Smooth muscle cell (in vitro differentiated cells): ENCODE data around the gene C10orf105. TPM values are rescaled to one million over a fixed set of nuclear protein-coding genes. Genes with fewer than 3 reads are reported as not detected.

ENCODE experiments used
- DNase-seq: peaks from one replicate; lab custom pipeline; 2025; ENCODE audit not compliant: unreplicated experiment; lab: John Stamatoyannopoulos, UW
- H2AFZ ChIP-seq: fragments of 200-600 bp; sonication (generic); 2 replicates; pipeline ENCODE4 v1.6.0; 2016; ENCODE audit warnings: antibody characterized with exemption, low read depth, mild to moderate bottlenecking
- H3F3A ChIP-seq: fragments of 200-600 bp; sonication (generic); 2 replicates; pipeline ENCODE4 v1.6.0; 2017; ENCODE audit warnings: antibody characterized with exemption, low read depth
- H3K27ac ChIP-seq: fragments of 200-600 bp; sonication (generic); 2 replicates; pipeline ENCODE4 v1.5.1; 2016; ENCODE audit warnings: low read depth, mild to moderate bottlenecking
- H3K27me3 ChIP-seq: fragments of 200-600 bp; sonication (generic); 2 replicates; pipeline ENCODE4 v1.6.1; 2016; ENCODE audit warnings: low read depth, mild to moderate bottlenecking
- H3K36me3 ChIP-seq: fragments of 200-600 bp; sonication (generic); 2 replicates; pipeline ENCODE4 v1.5.1; 2016; ENCODE audit warnings: low read depth
- H3K4me1 ChIP-seq: fragments of 200-600 bp; sonication (generic); 2 replicates; pipeline ENCODE4 v1.5.1; 2016; ENCODE audit warnings: low read depth
- H3K4me2 ChIP-seq: fragments of 200-600 bp; sonication (generic); 2 replicates; pipeline ENCODE4 v1.6.0; 2016; ENCODE audit warnings: mild to moderate bottlenecking
- H3K4me3 ChIP-seq: fragments of 200-600 bp; sonication (generic); 2 replicates; pipeline ENCODE4 v1.5.1; 2016; ENCODE audit warnings: mild to moderate bottlenecking
- H3K79me2 ChIP-seq: fragments of 200-600 bp; sonication (generic); 2 replicates; pipeline ENCODE4 v1.6.0; 2016; ENCODE audit warnings: low read depth, mild to moderate bottlenecking
- H3K9ac ChIP-seq: fragments of 200-600 bp; sonication (generic); 2 replicates; pipeline ENCODE4 v1.6.0; 2016; ENCODE audit warnings: low read depth
- H3K9me3 ChIP-seq: fragments of 200-600 bp; sonication (generic); replicated peaks from 2 replicates; pipeline ENCODE4 v1.5.1; 2016; ENCODE audit warnings: low read depth
- H4K20me1 ChIP-seq: fragments of 200-600 bp; sonication (generic); 2 replicates; pipeline ENCODE4 v1.6.0; 2016; ENCODE audit warnings: low read depth
- WGBS: methylation state at CpG from one replicate; pipeline ENCODE4 v1.1.7; 2016; ENCODE audit warnings: low lambda C conversion rate; 5-methylcytosine and 5-hydroxymethylcytosine counted together
- polyA plus RNA-seq: library from polyadenylated mRNA; unstranded; fragments of >200 nt; fragmentation: Nextera tagmentation; extraction: Ambion mirVana; gene quantifications from 2 replicates; pipeline ENCODE4 v1.2.1, GENCODE V29; 2016
- total RNA-seq: library from RNA; depleted of rRNA; stranded (reverse); fragments of >200 nt; gene quantifications from 2 replicates; pipeline ENCODE4 v1.2.3, GENCODE V29; 2014
- TF ChIP-seq, protein P1 (sequence below): fragments of 200-600 bp; sonication (generic); IDR thresholded peaks from 2 replicates; pipeline ENCODE4 v1.5.1; 2017; ENCODE audit warnings: borderline replicate concordance, mild to moderate bottlenecking, antibody characterized with exemption; ENCODE audit not compliant: insufficient read depth, poor library complexity, severe bottlenecking

C10orf105 gene
- total and polyA plus RNA-seq, 2 experiments from 2014 or later: 0.09 TPM; not detected in 1

DNA sequence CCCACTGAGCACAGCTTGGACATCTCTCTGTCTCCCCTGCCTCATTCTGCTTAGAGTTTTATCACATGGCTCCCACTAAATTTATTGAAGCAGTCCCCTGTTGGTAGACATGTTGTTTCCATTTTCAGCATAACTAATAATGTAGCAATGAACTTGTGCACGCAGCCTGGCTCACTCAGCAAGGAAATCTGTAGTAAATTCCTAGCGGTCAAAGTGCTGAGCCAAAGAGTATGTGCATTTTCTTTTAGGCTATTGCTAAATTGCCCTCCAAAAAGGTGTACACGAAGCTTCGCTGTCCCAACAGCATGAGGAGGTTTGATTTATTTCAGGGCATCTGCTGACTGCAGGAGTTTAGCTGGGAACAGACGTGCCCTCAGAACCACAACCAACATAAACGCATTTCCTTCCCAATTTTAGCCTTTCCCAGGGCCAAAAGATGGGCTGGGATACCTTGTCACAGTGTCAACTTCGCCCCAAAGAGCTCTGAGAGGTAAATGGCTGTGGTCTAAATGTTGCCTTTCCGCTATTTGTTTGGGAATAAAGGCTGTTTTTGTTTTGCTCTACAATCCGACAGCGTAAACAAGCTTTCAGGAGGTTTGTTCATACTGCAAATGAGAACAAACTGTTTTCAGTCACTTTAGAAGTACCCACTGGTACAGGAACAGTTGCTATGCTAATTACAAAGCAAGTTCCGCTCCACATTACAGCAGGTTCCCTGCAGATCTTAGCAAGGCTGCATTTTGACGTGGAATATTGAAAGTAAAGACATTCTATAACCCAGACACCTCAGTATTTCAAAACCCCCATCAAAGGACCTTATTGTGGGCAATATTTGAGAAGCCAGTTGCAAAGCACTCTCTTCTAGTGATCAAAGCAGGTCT lies 37.0 kb upstream of the C10orf105 start:
- 79% methylated on average over 12 of the region's 12 CpGs for WGBS
- no peak for DNase-seq
- H2AFZ ChIP-seq: no peak overlapping the region
- H3K4me1 ChIP-seq: no peaks in the 10 kb centered on the region
- no peaks in the 10 kb centered on the region for H3K36me3 ChIP-seq
- H3F3A ChIP-seq: no peaks in the 10 kb centered on the region
- TF ChIP-seq, protein P1, sequence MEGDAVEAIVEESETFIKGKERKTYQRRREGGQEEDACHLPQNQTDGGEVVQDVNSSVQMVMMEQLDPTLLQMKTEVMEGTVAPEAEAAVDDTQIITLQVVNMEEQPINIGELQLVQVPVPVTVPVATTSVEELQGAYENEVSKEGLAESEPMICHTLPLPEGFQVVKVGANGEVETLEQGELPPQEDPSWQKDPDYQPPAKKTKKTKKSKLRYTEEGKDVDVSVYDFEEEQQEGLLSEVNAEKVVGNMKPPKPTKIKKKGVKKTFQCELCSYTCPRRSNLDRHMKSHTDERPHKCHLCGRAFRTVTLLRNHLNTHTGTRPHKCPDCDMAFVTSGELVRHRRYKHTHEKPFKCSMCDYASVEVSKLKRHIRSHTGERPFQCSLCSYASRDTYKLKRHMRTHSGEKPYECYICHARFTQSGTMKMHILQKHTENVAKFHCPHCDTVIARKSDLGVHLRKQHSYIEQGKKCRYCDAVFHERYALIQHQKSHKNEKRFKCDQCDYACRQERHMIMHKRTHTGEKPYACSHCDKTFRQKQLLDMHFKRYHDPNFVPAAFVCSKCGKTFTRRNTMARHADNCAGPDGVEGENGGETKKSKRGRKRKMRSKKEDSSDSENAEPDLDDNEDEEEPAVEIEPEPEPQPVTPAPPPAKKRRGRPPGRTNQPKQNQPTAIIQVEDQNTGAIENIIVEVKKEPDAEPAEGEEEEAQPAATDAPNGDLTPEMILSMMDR: no peak
- H3K9ac ChIP-seq: no peak overlapping the region
- H3K27ac ChIP-seq: no peak overlapping the region
- H3K9me3 ChIP-seq: no peaks in the 10 kb centered on the region
- no peak overlapping the region for H3K4me2 ChIP-seq
- H3K4me3 ChIP-seq: no peak overlapping the region
- H3K79me2 ChIP-seq: no peaks in the 10 kb centered on the region
- H3K27me3 ChIP-seq: peaks cover 6% of the 10 kb centered on the region
- H4K20me1 ChIP-seq: no peaks in the 10 kb centered on the region

GRCh38 chr10:71755179-71755879 lies 35.8 kb upstream of the C10orf105 start:
- TF ChIP-seq, protein P1: no peak
- no peak overlapping the region for H2AFZ ChIP-seq
- no peak overlapping the region for H3K27ac ChIP-seq
- no peak overlapping the region for H3K9ac ChIP-seq
- no peaks in the 10 kb centered on the region for H3K4me1 ChIP-seq
- H3K27me3 ChIP-seq: peaks cover 6% of the 10 kb centered on the region
- DNase-seq: no peak
- WGBS: 88% methylated on average over 16 of the region's 16 CpGs
- no peak overlapping the region for H3K4me2 ChIP-seq
- H3K79me2 ChIP-seq: no peaks in the 10 kb centered on the region
- H3K36me3 ChIP-seq: no peaks in the 10 kb centered on the region
- H3K4me3 ChIP-seq: no peak overlapping the region
- no peaks in the 10 kb centered on the region for H3K9me3 ChIP-seq
- H3F3A ChIP-seq: no peaks in the 10 kb centered on the region
- H4K20me1 ChIP-seq: no peaks in the 10 kb centered on the region

GRCh38 chr10:71754562-71754961 lies 35.0 kb upstream of the C10orf105 start:
- H3K27me3 ChIP-seq: peaks cover 6% of the 10 kb centered on the region
- no peak overlapping the region for H3K27ac ChIP-seq
- no peak overlapping the region for H2AFZ ChIP-seq
- H3K36me3 ChIP-seq: no peaks in the 10 kb centered on the region
- H3K4me3 ChIP-seq: no peak overlapping the region
- no peaks in the 10 kb centered on the region for H4K20me1 ChIP-seq
- 95% methylated on average over 3 of the region's 3 CpGs for WGBS
- H3K9me3 ChIP-seq: no peaks in the 10 kb centered on the region
- DNase-seq: no peak
- H3K4me1 ChIP-seq: no peaks in the 10 kb centered on the region
- H3K9ac ChIP-seq: no peak overlapping the region
- no peaks in the 10 kb centered on the region for H3F3A ChIP-seq
- H3K79me2 ChIP-seq: no peaks in the 10 kb centered on the region
- TF ChIP-seq, protein P1: no peak
- no peak overlapping the region for H3K4me2 ChIP-seq
